Nephron (organoid): ENCODE results near the gene PTPN21.

Experiments
- H3K27ac Mint-ChIP-seq, 3 experiments: 2 replicates each; pipeline ENCODE4 v1.8.0; 2020; ENCODE audit warnings: mixed read lengths in 3 of 3, mild to moderate bottlenecking in 2 of 3, moderate library complexity in 1 of 3
- H3K27me3 Mint-ChIP-seq: 2 replicates; pipeline ENCODE4 v1.8.0; 2021; ENCODE audit warnings: low read depth, mild to moderate bottlenecking, moderate library complexity, mixed read lengths
- H3K36me3 Mint-ChIP-seq: 2 replicates; pipeline ENCODE4 v1.8.0; 2020; ENCODE audit warnings: low read depth, mixed read lengths
- H3K4me1 Mint-ChIP-seq: 2 replicates; pipeline ENCODE4 v1.8.0; 2020; ENCODE audit warnings: mixed read lengths
- H3K4me3 Mint-ChIP-seq, 3 experiments: 2 replicates each; pipeline ENCODE4 v1.8.0; 2020; ENCODE audit warnings: mild to moderate bottlenecking in 3 of 3, mixed read lengths in 3 of 3, moderate library complexity in 2 of 3
- H3K9me3 Mint-ChIP-seq: 2 replicates; pipeline ENCODE4 v1.8.0; 2020; ENCODE audit warnings: mixed read lengths
- CTCF ChIP-seq, 3 experiments: fragments of 200-600 bp; sonication (generic); IDR thresholded peaks; one replicate each; pipeline ENCODE4 v1.5.0; 2021; ENCODE audit warnings: antibody characterized with exemption in 3 of 3; ENCODE audit not compliant: unreplicated experiment in 3 of 3

PTPN21 gene

GRCh38 chr14:88546621-88547385 lies 8.0 kb downstream of the PTPN21 start:
- Mint-ChIP-seq H3K4me1 (peaks cover 36% of the 10 kb centered on the region), H3K4me3 (peak overlapping the region in 2 of 3 experiments; percentile 44 to 63), H3K27me3 (no peaks in the 10 kb centered on the region), H3K9me3 (no peaks in the 10 kb centered on the region), H3K36me3 (peaks cover 50% of the 10 kb centered on the region), H3K27ac (peak overlapping the region; percentile 58 to 75 (median 74))
- TF ChIP-seq CTCF (IDR thresholded peaks at IDR 0.05; ENCODE audit: unreplicated experiment in 3 of 3), result no peak

GRCh38 chr14:88545256-88545655 lies 9.6 kb downstream of the PTPN21 start:
- H3K27me3 Mint-ChIP-seq, result no peaks in the 10 kb centered on the region
- no peak overlapping the region for H3K4me3 Mint-ChIP-seq
- H3K9me3 Mint-ChIP-seq, result no peaks in the 10 kb centered on the region
- H3K27ac Mint-ChIP-seq, result peak overlapping the region in 1 of 3 experiments; percentile 16
- TF ChIP-seq CTCF (IDR thresholded peaks at IDR 0.05; ENCODE audit: unreplicated experiment in 3 of 3), result no peak
- peaks cover 58% of the 10 kb centered on the region for H3K36me3 Mint-ChIP-seq
- peaks cover 44% of the 10 kb centered on the region for H3K4me1 Mint-ChIP-seq

GRCh38 chr14:88542857-88543795 lies 11.7 kb downstream of the PTPN21 start:
- Mint-ChIP-seq H3K36me3 (peaks cover 54% of the 10 kb centered on the region), H3K4me1 (peaks cover 42% of the 10 kb centered on the region), H3K27ac (peak overlapping the region; percentile 26 to 36 (median 34)), H3K9me3 (no peaks in the 10 kb centered on the region), H3K27me3 (no peaks in the 10 kb centered on the region), H3K4me3 (peak overlapping the region in 2 of 3 experiments; percentile 7 to 20)
- TF ChIP-seq CTCF (IDR thresholded peaks at IDR 0.05; ENCODE audit: unreplicated experiment in 3 of 3), result no peak

- Mint-ChIP-seq H3K36me3 (peaks cover 49% of the 10 kb centered on the region), H3K4me3 (no peak overlapping the region), H3K27me3 (no peaks in the 10 kb centered on the region), H3K27ac (no peak overlapping the region), H3K9me3 (no peaks in the 10 kb centered on the region), H3K4me1 (peaks cover 39% of the 10 kb centered on the region)
- no peak for TF ChIP-seq CTCF (IDR thresholded peaks at IDR 0.05; ENCODE audit: unreplicated experiment in 3 of 3)
Measured at GRCh38 chr14:88541324-88541723, 13.5 kb downstream of the PTPN21 start.

GRCh38 chr14:88535813-88536212 lies 19.0 kb downstream of the PTPN21 start:
- Mint-ChIP-seq H3K4me1 (peaks cover 25% of the 10 kb centered on the region), H3K4me3 (no peak overlapping the region), H3K9me3 (peaks cover 8% of the 10 kb centered on the region), H3K27ac (no peak overlapping the region), H3K36me3 (peaks cover 48% of the 10 kb centered on the region), H3K27me3 (no peaks in the 10 kb centered on the region)
- TF ChIP-seq CTCF (IDR thresholded peaks at IDR 0.05; ENCODE audit: unreplicated experiment in 3 of 3), result no peak
